SU-DHL-6 (cell line): ENCODE measurements around the gene TNFRSF18.

Experiments used
- H2AFZ ChIP-seq: fragments of 200-600 bp; sonication (generic); 2 replicates; pipeline ENCODE4 v1.6.1; 2014; ENCODE audit warnings: low read depth, mild to moderate bottlenecking, moderate library complexity, mixed read lengths, antibody characterized with exemption, low read length; ENCODE audit not compliant: severe bottlenecking
- H3F3A ChIP-seq: fragments of 200-600 bp; shearing (Covaris generic); 2 replicates; pipeline ENCODE4 v1.6.0; 2016; ENCODE audit warnings: antibody characterized with exemption, mild to moderate bottlenecking; ENCODE audit not compliant: insufficient read depth
- H3K27ac ChIP-seq: fragments of 200-600 bp; sonication (generic); 2 replicates; pipeline ENCODE4 v1.5.1; 2016; ENCODE audit warnings: low read depth, mild to moderate bottlenecking, low read length, moderate library complexity, mixed read lengths
- H3K27me3 ChIP-seq: fragments of 200-600 bp; sonication (generic), shearing (Covaris generic); 2 replicates; pipeline ENCODE4 v1.6.0; 2014; ENCODE audit warnings: mild to moderate bottlenecking, low read length
- H3K36me3 ChIP-seq: fragments of 200-600 bp; sonication (generic); 2 replicates; pipeline ENCODE4 v1.6.1; 2014; ENCODE audit warnings: mild to moderate bottlenecking, low read length, mixed read lengths
- H3K4me2 ChIP-seq: fragments of 300-600, 200-600 bp; shearing (Covaris generic), sonication (generic); 2 replicates; pipeline ENCODE4 v1.6.0; 2014; ENCODE audit warnings: low read length, low read depth, mild to moderate bottlenecking; ENCODE audit not compliant: poor library complexity, severe bottlenecking
- H3K4me3 ChIP-seq: fragments of 200-600 bp; sonication (generic); 2 replicates; pipeline ENCODE4 v1.5.1; 2014; ENCODE audit warnings: antibody characterized with exemption, low read length, mild to moderate bottlenecking, mixed read lengths; ENCODE audit not compliant: insufficient read depth, poor library complexity, severe bottlenecking
- H3K79me2 ChIP-seq: fragments of 200-600 bp; sonication (generic); 2 replicates; pipeline ENCODE4 v1.6.1; 2014; ENCODE audit warnings: mild to moderate bottlenecking, low read length, moderate library complexity; ENCODE audit not compliant: insufficient read depth
- H3K9ac ChIP-seq: fragments of 200-600 bp; sonication (generic); 2 replicates; pipeline ENCODE4 v1.7.0; 2014; ENCODE audit warnings: mild to moderate bottlenecking, low read length
- H3K9me2 ChIP-seq: fragments of 200-600 bp; sonication (generic); replicated peaks from 2 replicates; pipeline ENCODE4 v1.6.1; 2014; ENCODE audit warnings: low read length; ENCODE audit not compliant: insufficient read depth
- H3K9me3 ChIP-seq: fragments of 200-600 bp; sonication (generic); 2 replicates; pipeline ENCODE4 v1.6.1; 2014; ENCODE audit warnings: low read length, mixed read lengths; ENCODE audit not compliant: insufficient read depth
- H4K20me1 ChIP-seq: fragments of 200-600 bp; sonication (generic); 2 replicates; pipeline ENCODE4 v1.6.1; 2014; ENCODE audit warnings: low read depth, mild to moderate bottlenecking, antibody characterized with exemption, low read length, moderate library complexity, mixed read lengths
- CTCF ChIP-seq: fragments of 200-600 bp; sonication (generic); IDR thresholded peaks from one replicate; pipeline ENCODE4 v1.5.1; 2017; ENCODE audit warnings: antibody characterized with exemption, mild to moderate bottlenecking, low read length, moderate library complexity; ENCODE audit not compliant: insufficient read depth, poor library complexity, severe bottlenecking
- EZH2phosphoT487 ChIP-seq: fragments of 200-600 bp; sonication (generic), shearing (Covaris generic); conservative IDR thresholded peaks from 2 replicates; pipeline ENCODE4 v1.6.1; 2018; ENCODE audit warnings: mild to moderate bottlenecking, antibody characterized with exemption, low read length, moderate library complexity, mixed read lengths

TNFRSF18 gene

GRCh38 chr1:1238702-1239178 is 32.3 kb upstream of the TNFRSF18 start:
- no peak overlapping the region for H3K9ac ChIP-seq

DNA sequence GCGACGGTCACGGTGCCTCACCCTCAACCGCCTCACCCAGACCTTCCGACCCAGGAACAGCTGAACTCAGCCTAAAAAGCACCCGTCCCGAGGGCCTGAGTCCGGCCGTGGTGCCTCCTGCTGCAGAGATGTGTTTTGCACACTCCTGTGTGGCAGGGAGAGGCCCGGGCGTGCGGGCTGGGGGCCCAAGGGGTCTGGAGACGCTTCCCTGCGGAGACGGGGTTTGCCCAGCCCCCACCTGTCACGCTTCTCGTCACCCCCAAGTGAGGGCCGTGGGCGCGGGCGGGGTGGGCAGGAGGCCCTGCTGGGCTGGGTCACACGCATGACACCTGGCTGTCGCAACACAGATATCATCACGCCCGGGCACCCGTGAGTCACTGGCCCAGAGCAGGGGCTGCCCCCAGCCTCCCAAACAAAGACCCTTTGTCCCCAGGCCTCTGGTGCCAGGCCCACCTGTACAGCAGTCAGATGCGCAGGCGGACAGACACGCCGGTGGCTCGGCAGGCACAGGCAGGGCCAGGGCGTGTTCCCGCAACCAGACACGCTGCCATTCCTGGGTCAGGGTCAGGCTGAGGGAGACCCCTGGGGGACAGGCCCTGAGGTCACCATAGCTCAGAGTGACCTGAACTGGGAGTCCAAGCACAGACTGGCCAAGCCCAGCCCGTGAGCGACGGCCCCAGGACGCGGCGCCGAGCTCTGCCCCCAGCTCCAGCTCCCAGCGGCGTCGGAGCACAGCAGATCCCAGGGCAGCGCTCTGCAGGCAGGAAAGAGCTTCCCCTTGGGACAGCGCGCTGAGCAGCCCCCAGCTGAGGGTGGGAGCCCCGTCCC is 31.7 kb upstream of the TNFRSF18 start:
- H3K4me2 ChIP-seq = no peak overlapping the region
- no peak overlapping the region for H3K27ac ChIP-seq
- H4K20me1 ChIP-seq = no peaks in the 10 kb centered on the region
- H3K9me2 ChIP-seq = no peaks in the 10 kb centered on the region
- no peaks in the 10 kb centered on the region for H3F3A ChIP-seq
- TF ChIP-seq EZH2phosphoT487 = no peak
- no peak for TF ChIP-seq CTCF
- no peak overlapping the region for H2AFZ ChIP-seq
- H3K36me3 ChIP-seq = no peaks in the 10 kb centered on the region
- H3K9me3 ChIP-seq = no peaks in the 10 kb centered on the region
- H3K4me3 ChIP-seq = no peak overlapping the region
- H3K79me2 ChIP-seq = no peaks in the 10 kb centered on the region
- H3K9ac ChIP-seq = no peak overlapping the region
- H3K27me3 ChIP-seq = no peaks in the 10 kb centered on the region

More at GRCh38 chr1:1238702-1239178, 32.3 kb upstream of the TNFRSF18 start:
- H2AFZ ChIP-seq = no peak overlapping the region
- H3K4me3 ChIP-seq = no peak overlapping the region
- H3K9me3 ChIP-seq = no peaks in the 10 kb centered on the region
- no peak overlapping the region for H3K27ac ChIP-seq
- no peaks in the 10 kb centered on the region for H3K27me3 ChIP-seq
- no peak for TF ChIP-seq CTCF
- no peak for TF ChIP-seq EZH2phosphoT487
- H3K4me2 ChIP-seq = no peak overlapping the region
- no peaks in the 10 kb centered on the region for H3K36me3 ChIP-seq
- H3F3A ChIP-seq = no peaks in the 10 kb centered on the region
- no peaks in the 10 kb centered on the region for H3K79me2 ChIP-seq
- no peaks in the 10 kb centered on the region for H3K9me2 ChIP-seq
- H4K20me1 ChIP-seq = no peaks in the 10 kb centered on the region

GRCh38 chr1:1236945-1237873 is 30.8 kb upstream of the TNFRSF18 start:
- H3K27ac ChIP-seq = no peak overlapping the region
- H3K36me3 ChIP-seq = no peaks in the 10 kb centered on the region
- H4K20me1 ChIP-seq = no peaks in the 10 kb centered on the region
- no peak overlapping the region for H3K9ac ChIP-seq
- TF ChIP-seq EZH2phosphoT487 (no peak), CTCF (no peak)
- H3K79me2 ChIP-seq = no peaks in the 10 kb centered on the region
- no peak overlapping the region for H3K4me2 ChIP-seq
- H3K9me2 ChIP-seq = no peaks in the 10 kb centered on the region
- no peaks in the 10 kb centered on the region for H3K9me3 ChIP-seq
- no peaks in the 10 kb centered on the region for H3K27me3 ChIP-seq
- no peaks in the 10 kb centered on the region for H3F3A ChIP-seq
- no peak overlapping the region for H2AFZ ChIP-seq
- H3K4me3 ChIP-seq = no peak overlapping the region
